ENCODE measurements around the gene CIROP. TPM values are rescaled to one million over a fixed set of nuclear protein-coding genes. Genes with fewer than 3 reads are reported as not detected.
A peak's percentile ranks its signal among the peaks of the same experiment; 100 is the strongest.

The CIROP gene
- total RNA-seq, 1 donor from 2014 or later: not detected

DNA sequence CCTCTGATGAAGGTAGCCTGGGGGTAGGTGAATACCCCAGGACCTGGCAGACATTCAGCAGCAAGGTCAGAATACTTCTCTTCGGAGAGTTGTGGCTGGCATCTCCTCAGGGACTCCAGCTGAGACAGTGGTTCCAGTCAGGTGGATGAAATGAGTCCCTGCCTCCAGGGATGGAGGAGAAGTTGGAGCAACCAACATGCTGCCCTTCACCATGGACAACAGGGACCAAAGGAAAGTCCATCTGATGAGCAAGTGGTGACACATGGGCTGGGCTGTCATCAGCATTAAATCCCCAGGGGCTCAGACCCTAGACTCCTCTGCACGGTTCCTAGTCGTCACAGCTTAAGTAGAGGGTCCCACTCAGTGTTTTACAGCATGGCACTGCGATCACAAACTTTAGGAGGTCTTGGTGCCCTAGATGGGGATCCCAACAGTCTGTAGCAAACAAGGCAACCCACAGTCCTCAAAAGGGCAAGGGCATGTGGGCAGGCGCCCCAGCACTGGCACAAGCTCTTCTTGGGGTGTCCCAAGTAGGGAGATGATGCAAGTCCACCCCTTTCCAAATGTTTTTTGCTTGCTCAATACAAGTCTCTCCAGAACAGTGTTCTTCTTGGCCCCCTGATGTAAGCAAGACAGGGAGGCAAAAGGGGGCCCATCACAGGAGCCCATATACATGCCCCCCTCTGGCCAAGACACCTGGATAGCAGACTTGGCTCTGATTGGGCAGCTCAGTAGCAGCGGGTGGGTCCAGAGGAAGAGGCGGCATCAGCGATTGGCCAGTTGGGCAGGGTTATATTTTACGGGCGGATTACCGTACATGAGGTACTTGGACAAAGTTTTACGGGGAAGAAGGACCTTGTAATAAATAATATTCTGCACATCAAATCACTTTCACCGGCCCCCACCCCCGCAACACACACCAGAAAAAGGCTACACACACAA is 36.7 kb downstream of the CIROP start:
- Mint-ChIP-seq H3K9me3 (ENCODE audit: unreplicated experiment) (peaks cover 9% of the 10 kb centered on the region), H3K4me1 (ENCODE audit: low read depth, unreplicated experiment) (peaks cover 26% of the 10 kb centered on the region), H3K27me3 (ENCODE audit: unreplicated experiment) (peaks cover 7% of the 10 kb centered on the region), H3K36me3 (ENCODE audit: unreplicated experiment) (peaks cover 5% of the 10 kb centered on the region), H3K27ac (ENCODE audit: unreplicated experiment) (no peak overlapping the region), H3K4me3 (ENCODE audit: unreplicated experiment) (peak overlapping the region; percentile 82)
- DNase-seq: no peak
- TF ChIP-seq, protein P1, sequence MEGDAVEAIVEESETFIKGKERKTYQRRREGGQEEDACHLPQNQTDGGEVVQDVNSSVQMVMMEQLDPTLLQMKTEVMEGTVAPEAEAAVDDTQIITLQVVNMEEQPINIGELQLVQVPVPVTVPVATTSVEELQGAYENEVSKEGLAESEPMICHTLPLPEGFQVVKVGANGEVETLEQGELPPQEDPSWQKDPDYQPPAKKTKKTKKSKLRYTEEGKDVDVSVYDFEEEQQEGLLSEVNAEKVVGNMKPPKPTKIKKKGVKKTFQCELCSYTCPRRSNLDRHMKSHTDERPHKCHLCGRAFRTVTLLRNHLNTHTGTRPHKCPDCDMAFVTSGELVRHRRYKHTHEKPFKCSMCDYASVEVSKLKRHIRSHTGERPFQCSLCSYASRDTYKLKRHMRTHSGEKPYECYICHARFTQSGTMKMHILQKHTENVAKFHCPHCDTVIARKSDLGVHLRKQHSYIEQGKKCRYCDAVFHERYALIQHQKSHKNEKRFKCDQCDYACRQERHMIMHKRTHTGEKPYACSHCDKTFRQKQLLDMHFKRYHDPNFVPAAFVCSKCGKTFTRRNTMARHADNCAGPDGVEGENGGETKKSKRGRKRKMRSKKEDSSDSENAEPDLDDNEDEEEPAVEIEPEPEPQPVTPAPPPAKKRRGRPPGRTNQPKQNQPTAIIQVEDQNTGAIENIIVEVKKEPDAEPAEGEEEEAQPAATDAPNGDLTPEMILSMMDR (IDR thresholded peaks at IDR 0.05; ENCODE audit: partially characterized antibody, unreplicated experiment): no peak

DNA sequence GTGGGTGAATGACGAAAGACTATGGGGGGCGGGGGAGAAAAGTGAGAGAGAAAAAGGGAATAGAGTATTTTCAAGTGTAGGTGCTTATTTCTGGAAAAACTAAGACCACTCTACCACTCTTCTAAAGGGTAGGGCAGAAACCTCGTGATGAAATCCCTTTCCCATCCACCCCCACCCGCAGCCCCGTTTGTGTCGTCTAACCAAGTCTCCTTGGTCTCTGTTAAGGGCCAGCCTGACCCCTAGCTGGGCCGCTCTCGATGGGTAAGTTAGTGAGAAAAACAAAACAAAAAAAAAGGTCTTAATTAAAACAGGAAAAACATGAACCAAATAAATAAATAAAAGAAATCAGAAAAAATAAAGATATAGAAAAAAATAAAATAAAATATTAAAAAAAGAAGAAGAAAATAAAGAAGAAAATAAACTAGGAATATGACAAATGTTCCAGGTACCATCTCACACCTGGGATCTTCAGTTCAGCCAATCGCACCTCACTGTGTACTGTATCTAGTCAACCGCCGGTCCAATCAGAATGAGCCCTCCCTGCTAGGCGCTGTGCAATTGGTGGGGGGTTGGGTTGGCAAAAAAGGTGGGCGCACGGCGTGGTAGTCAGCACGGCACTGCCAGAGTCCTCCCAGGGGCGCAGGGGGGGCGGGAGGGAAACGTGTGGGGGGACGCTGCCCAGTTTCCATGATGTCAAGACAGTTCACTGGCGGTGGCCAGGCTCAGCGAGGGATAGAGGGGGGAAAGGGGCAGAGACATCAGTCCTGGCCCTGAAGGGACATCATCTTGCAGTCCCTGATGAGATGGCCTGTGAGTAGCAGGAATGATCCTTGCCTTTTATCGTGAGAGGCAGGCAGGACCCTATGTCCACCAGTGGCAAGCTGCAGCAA is 37.7 kb downstream of the CIROP start:
- TF ChIP-seq, protein P1 (IDR thresholded peaks at IDR 0.05; ENCODE audit: partially characterized antibody, unreplicated experiment): no peak
- H3K36me3 Mint-ChIP-seq (ENCODE audit: unreplicated experiment): peaks cover 5% of the 10 kb centered on the region
- H3K27ac Mint-ChIP-seq (ENCODE audit: unreplicated experiment): no peak overlapping the region
- DNase-seq: no peak
- peaks cover 9% of the 10 kb centered on the region for H3K9me3 Mint-ChIP-seq (ENCODE audit: unreplicated experiment)
- H3K27me3 Mint-ChIP-seq (ENCODE audit: unreplicated experiment): peaks cover 10% of the 10 kb centered on the region
- peaks cover 26% of the 10 kb centered on the region for H3K4me1 Mint-ChIP-seq (ENCODE audit: low read depth, unreplicated experiment)
- H3K4me3 Mint-ChIP-seq (ENCODE audit: unreplicated experiment): peak overlapping the region; percentile 50

DNA sequence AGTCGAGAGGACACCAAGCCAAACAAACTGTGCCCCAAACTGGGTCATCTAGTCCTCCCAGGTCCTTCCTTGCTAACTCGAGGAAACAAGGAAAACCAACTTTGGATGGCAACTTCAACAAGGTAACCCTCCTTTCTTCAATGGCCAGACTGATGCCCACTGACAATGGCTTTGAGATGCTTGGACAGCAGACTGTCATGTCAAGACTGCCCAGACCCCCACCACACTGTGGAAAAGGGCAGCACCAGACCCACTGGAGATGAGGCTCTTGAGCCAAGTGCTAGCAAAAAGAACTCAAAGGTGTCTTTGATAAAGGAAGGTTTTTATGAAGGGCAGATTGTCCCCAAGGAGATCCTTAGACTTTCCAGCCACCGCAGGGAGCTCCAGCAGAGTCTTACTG is 38.4 kb downstream of the CIROP start:
- peaks cover 5% of the 10 kb centered on the region for H3K36me3 Mint-ChIP-seq (ENCODE audit: unreplicated experiment)
- peaks cover 19% of the 10 kb centered on the region for H3K4me1 Mint-ChIP-seq (ENCODE audit: low read depth, unreplicated experiment)
- peaks cover 10% of the 10 kb centered on the region for H3K27me3 Mint-ChIP-seq (ENCODE audit: unreplicated experiment)
- TF ChIP-seq, protein P1 (IDR thresholded peaks at IDR 0.05; ENCODE audit: partially characterized antibody, unreplicated experiment): no peak
- no peak overlapping the region for H3K27ac Mint-ChIP-seq (ENCODE audit: unreplicated experiment)
- H3K4me3 Mint-ChIP-seq (ENCODE audit: unreplicated experiment): peak overlapping the region; percentile 65
- DNase-seq: no peak
- H3K9me3 Mint-ChIP-seq (ENCODE audit: unreplicated experiment): peaks cover 9% of the 10 kb centered on the region

DNA sequence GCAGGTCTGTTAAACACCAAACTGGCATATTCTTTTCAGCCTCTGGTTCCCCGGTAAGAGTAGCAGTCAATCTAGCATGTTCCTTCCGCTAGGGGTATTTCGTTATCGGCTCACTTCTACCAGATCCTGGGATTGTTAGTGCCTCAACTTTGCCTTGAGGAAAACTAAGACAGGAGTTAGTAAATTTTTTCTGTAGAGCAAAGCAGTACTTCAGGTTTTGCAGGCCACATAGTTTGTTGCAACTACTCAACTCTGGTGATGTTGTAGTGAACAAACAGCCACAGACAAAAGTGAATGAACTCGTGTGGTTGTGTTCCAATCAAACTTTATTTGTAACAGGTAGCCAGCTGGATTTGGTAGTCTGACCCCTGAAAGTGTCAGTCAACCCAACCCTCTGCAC is 41.2 kb downstream of the CIROP start:
- Mint-ChIP-seq H3K27me3 (ENCODE audit: unreplicated experiment) (peaks cover 13% of the 10 kb centered on the region), H3K4me3 (ENCODE audit: unreplicated experiment) (no peak overlapping the region), H3K27ac (ENCODE audit: unreplicated experiment) (no peak overlapping the region), H3K9me3 (ENCODE audit: unreplicated experiment) (peaks cover 5% of the 10 kb centered on the region), H3K4me1 (ENCODE audit: low read depth, unreplicated experiment) (peaks cover 15% of the 10 kb centered on the region), H3K36me3 (ENCODE audit: unreplicated experiment) (peaks cover 5% of the 10 kb centered on the region)
- TF ChIP-seq, protein P1 (IDR thresholded peaks at IDR 0.05; ENCODE audit: partially characterized antibody, unreplicated experiment): no peak
- no peak for DNase-seq

Measured in glutamatergic neuron (in vitro differentiated cells).